GM18520 (cell line): ENCODE results near the gene CEP164.

ENCODE experiments used
- ATAC-seq: cut with Tn5 transposase; IDR thresholded peaks from one replicate; pipeline ENCODE4 v1.9.1; 2021; ENCODE audit not compliant: unreplicated experiment

Gene CEP164

DNA sequence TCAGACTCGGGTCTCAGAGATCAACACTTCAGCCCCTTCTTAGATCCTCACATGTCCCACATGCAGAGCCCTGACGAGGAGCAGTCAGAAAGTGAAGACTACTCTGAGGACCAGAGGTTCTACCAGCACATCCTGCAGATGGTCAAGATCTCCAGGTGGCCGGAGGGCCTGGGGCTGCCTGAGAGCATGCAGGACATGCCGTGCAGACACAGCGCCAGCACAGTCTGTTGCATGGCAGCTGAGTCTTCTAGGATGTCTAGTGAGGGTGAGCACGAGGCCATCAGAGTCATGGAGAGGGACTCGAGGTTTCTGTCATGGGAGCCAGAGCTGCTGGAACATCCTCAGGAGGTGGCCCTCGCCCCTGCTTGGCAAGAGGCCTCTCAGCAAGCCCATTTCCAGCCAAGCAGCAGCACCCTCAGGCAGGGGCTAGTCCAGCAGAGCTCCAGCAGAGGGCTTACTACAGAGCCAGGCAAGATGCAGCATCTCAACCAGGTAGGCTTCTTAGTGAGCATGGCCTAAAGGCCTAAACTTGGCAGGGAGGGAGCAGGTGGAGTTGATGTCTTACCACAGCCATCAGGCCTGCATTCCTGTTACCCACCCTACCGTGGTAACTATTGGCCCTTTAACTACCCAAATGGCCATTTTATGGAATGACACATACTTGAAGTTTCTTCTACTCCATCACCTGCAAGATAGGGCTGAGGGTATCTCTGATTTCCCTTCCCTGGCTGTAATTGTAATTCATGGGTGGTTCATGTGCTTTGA is 28.7 kb downstream of the CEP164 start:
- no peak for ATAC-seq

DNA sequence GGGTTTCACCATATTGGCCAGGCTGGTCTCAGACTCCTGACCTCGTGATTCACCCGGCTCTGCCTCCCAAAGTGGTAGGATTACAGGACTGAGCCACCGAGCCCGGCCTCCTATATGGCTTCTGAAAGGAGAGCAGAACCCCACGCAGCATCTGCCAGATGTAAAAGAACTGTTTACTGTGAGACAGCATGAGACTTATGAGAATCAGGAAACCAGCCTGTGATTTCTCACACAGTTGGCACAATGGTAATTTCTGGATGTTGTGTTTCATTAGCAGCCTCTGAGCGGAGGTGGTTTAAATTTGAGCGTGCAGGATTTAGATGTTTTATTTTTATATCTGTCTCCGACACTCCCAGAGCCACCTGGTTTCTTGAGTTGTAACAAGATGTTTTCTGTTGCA is 33.8 kb downstream of the CEP164 start:
- ATAC-seq, result no peak

DNA sequence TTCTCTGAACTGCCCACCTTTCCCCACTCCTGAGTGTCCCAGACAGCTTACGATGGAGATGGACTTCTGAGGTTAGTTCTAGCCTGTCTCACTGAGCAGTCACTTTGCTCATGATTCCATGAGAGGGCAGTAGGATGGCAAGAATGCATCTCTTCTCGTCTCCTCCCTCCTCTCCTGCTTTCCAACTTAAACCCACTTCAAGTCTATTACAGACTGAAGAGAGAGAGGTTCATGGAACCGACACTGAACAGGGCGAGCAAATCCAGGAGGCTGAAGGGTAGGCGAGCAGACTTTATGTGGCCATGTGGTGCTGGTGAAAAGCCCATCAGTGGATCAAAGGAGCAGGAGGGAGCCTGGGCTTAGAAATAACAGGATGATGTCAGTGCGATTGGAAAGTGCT is 38.6 kb downstream of the CEP164 start:
- ATAC-seq, result no peak

DNA sequence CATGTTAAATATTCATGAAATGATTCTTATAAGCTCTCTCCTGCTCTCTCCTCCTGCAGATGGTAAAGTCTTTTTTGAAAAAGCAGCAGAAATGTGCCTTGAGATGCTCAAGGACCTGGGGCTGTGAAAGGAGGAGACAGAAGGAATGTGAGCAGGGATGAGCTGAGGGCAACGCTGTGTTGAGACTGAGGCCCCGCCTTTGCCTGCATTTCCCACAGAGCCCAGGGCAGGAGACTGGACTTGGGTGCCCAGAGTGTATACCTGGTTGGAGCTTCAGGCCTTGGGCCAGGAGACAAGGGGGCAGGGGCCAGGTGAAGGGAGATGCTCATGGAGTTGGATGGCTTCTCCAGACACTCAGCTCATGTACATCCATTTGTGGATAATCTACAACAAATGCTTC is 39.2 kb downstream of the CEP164 start:
- no peak for ATAC-seq

DNA sequence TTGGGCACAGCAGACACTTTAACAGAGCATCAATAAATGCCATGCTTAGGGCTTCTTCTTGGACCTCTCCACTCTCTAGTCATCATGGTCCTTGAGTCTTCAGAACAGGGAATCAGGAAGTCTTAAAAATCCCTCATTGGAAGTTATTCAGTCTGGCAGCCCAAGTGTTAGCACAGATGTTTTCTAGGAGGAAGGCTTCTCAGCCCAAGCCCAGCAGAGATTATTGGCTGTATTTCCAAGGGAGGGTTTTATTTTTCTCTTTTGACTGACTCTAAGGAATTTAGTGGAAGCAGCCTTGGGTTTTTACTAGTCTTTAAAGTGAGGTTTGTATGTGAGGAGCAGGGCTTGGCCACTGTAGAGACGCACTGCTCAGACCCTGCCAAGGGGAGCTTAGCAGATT is 41.9 kb downstream of the CEP164 start:
- ATAC-seq, result no peak

DNA sequence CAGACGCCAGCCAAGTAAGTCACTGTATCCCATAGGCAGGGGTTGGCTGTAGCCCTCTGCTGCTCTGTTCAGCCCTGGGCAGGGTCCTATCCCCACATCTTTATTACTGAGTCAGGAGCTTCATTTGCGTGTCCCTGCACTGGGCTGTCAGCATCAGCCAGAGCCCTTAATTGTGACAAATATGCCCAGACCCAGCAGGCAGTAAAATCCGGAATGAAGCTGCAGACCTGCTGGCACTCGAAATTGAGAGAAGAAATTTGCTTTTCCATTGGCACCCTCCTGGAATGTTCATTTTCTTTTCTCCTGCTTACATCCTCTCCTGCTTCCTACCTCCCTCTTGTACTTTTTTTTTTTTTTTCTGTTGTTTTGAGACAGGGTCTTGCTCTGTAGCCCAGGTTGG is 43.8 kb downstream of the CEP164 start:
- ATAC-seq, result no peak

DNA sequence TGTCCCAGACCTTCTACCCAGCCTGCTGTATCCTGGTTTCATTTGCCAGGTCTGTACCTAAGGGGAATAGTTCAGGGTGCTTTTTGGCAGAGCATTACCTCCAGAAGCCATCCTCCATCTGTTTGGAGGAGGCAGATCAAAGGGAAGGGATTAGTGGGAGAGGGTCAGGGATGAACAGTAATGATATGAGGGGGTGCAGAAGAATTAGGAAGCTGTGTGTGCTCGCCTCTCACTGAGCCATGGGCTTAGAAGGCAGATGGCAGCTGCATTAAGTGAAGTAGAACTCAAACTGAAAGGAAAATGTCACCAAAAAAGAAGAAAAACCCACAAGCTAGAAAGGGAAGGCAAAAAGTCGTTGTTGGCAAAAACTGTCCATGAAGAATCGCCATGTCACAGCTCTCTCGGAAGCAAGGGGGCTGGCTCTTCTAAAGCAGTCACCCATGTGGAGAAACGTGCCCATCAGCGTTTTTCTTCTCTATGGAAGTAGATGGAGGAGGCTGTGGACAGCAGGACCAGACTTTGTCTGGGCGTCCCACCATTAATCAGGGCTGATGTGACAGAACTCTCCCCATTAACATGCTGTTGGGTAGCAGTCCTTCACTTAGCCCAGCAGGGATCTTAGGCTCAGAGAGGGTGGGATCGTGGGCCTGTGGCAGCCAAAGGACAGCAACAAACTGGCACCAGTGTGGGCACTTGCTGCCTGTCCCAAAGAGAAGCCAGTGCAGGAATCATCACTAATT is 46.8 kb downstream of the CEP164 start:
- ATAC-seq, result no peak

DNA sequence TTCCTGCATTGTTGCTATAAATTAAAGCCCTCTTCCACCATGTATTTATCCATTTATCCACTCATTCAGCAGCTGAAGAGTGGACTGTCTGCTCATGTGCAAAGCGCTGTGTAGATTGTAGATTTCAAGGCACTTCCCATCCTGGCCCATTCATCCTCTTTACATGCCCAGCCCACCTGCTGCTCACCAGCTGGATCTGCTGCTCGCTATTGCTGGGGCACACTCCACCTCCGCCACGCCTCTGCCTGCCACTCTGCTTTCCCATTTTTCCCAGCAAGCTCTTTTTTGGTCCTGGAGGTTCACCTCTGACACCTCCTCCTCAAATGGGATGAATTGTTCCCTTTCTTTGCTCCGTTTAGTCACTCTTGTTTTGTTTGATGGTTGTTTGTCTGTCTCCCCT is 48.3 kb downstream of the CEP164 start:
- no peak for ATAC-seq

DNA sequence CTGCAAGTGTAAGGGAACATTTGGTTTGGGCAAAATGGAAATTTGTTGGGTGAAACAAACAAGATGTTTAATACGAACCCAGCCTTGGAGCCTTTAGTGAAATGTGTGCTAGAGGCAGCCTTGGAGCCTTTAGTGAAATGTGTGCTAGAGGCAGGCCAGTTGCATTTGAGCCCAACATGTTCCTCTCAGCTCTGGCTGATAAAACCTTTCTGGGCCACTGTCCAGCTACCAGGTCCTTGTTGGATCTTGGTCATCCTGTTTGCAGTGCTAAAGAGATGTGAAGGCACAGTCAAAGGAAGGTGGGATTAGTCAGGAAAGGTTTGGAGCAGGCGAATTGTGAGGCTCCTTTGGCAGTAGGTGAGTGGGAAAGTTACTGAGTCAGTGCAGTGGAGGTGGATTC is 48.9 kb downstream of the CEP164 start:
- ATAC-seq, result no peak

DNA sequence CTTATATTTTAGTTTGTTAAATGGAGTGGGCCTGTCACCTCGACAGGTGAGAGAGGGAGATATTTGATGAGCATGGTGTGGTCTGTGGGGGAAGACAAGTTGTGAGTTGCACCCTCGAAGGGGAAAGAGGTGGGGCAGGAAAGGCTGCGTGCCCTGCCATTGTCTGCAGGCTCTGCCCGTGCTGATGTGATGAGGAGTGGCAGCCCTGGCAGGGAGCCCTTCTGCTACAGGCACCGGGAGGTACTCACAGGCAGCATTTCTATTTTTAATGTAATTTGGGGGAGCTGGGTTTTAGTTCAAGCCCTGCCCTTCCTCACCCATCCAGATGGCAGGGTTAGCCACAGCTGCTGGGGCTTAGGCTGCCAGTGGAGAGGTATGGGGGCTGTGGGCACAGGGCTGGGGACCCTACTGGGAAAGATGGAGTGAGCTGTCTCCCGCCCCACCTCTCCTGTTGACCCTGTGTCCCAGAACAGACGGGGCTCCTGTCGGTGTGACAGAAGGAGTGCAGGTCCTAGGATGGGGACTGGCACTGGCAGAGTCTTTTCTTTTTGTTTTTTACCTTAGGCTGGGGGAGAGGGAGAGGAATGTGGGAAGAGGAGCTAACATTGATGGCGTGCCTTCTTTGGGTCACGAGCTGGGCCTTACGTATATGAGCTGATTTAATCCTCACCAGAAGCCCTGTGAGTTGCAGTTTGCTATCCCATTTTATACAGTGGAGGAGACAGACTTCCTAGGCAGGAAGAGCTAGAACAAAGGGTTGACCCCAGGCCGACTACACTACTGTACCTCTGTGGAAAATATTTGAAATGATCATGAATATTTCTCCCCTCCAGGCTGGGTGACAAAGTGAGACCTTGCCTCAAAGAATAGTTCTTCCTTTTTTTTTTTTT is 51.6 kb downstream of the CEP164 start:
- no peak for ATAC-seq

DNA sequence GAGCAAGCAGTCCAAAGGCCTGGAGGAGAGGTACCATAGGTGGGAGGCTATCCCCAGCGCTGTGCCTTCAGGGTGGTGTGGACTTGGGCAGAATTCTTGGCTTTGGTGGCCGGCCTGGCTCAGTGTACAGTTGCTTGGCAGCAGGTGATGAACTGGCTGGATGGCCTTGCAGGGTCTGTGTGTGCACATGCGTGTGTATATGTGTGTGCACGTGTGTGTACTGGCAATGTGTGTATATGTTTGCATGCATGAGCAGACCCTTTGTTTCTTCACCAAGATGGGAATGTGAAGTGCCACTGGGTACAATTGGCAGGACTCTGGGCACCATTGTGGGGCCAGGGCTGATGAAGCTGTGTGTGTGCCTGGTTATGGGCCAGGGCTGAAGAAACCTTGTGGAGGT is 53.0 kb downstream of the CEP164 start:
- no peak for ATAC-seq

DNA sequence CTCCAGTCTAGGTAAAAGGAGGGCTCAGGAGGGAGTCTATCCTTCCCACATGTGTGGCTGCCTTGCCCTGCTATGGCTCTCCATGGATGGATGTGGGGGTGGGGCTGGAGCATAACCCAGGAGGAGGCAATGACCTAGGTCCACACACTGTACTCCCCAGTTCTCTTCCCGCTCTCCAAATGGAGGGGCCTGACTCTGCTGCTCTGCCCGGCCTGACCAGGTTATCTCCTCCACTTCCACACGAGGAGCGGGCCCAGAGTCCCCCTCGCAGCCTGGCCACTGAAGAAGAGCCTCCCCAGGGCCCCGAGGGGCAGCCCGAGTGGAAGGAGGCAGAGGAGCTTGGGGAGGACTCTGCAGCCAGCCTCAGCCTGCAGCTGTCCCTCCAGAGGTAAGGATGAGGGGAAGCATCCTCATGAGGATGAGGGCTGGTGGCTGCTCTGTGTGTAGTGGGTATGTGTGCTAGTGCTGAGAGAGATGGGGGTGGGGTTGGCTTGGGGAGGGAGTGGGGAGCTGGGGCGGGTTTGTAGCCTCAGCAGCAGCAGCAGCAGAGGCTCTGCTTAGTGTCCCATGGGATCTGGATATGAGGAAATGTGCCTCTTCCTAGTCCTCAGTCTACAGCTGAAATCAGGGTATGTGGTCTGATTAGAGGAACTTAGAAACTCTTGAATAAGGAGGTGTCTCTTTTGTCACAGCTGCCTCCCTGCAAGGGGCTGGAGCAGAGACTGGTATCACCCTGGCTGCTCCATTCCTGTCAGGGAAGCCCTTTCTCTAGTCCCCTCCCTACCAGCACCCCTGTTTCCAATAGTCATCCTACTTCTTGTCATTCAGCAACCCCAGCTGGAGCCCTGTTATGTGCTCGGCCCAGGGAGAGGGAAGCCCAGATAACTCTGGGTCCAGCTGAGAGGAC is 54.1 kb downstream of the CEP164 start:
- ATAC-seq, result no peak

DNA sequence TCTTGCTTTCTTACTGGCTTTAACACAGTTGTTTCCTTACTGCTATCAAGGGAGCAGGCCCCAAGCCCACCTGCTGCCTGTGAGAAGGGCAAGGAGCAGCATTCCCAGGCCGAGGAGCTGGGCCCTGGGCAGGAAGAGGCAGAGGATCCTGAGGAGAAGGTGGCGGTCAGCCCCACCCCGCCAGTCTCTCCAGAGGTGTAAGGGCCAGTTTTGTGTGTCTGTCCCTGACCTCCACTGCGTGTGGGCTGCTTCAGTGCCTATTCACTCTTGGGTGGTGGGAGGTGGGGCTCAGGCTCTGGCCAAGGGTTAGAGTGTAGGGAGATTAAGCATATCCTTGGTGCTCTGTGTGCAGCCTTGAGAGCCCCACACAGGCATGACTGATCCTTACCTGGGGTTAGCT is 55.1 kb downstream of the CEP164 start:
- ATAC-seq, result no peak

DNA sequence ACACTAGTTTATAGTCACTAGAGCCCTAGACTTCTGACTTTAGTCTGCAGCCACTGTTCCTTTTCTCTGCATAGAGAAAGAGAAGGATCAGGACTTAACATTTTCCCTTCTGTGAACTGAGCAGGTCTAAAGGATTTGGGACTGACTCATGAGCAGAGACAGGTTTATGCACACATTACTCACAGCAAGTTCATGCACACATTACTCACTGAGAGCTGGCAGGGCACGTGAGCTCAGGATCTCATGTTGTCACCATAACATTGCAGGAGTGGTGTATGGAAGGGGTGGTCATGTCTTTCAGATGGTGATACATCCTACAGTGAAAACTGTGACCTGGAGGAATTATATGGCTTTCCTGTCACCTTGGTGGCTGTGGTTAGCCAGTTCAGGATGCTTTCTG is 56.4 kb downstream of the CEP164 start:
- ATAC-seq, result no peak

DNA sequence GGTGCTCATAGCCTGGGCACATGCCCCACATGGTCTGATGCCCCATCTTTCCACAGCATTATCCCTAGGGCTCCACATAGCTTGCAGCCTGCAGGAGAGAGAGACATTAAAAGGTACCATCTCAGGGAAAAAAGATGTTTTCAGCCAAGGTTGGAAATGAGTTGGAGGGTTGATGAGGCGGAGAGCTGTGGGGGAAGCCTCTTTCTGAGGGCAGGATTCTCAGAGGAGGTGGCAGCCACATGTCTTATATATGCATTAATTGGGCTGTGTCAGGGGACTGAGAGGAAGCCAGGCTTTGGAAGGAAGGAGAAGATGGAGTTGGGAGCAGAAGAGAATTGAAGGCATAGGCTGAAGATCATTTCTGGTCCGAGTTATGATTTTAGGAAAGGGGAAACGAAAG is 57.8 kb downstream of the CEP164 start:
- ATAC-seq, result no peak

DNA sequence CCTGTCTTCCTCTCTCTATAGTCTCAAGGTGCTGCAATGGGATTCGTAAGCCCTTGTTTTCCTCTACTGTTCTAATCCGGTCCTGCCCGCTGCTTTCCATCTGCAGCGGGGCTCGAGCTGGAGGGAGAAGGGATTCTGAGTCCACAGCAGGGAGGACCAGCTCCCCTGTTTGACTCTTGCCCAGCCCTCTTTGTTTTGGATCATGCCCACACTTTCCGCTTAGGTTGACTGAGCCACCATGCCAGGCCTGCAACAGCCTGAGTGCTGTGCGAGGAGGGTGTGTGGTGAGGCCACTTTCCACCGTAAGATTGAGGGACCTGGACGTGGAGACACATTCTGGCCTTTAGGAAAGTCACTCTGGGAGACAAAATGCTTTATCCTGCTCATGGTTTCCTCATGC is 58.3 kb downstream of the CEP164 start:
- ATAC-seq, result no peak

DNA sequence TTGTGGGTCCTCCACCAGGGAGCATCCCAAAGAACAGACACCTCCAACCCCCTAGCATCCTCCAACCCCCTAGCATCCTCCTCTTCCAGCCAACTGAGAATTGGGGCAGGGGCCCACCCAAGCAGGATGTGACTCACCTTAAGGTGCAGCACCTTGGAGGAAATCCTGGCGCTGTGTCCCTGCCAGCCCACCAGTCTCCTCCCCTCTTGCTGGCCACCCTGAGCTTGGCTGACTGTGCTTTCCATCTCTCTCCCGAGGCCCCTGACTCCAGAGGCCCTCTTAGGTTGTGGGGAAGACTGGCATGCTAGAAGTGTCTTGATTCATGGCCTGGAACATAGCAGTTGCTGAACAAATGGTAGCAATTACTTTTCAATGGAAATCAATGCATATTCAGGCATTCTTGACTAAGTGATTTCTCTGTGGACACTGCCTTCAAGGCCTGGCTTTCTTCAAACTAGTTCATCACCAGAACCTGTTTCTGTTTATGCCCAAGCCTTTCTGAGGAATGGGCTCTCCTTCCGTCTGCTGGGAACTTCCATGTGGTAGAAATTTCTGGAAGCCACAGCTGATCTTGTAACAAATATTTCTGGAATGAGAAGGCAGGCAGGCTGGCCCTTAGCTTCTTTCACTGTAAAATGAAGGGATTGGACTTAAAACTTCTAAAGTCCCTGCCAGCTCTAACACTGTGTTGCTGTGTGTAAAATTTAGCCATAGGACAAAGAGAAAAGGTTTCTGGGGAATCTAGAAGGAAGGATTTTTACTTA is 60.5 kb downstream of the CEP164 start:
- no peak for ATAC-seq

DNA sequence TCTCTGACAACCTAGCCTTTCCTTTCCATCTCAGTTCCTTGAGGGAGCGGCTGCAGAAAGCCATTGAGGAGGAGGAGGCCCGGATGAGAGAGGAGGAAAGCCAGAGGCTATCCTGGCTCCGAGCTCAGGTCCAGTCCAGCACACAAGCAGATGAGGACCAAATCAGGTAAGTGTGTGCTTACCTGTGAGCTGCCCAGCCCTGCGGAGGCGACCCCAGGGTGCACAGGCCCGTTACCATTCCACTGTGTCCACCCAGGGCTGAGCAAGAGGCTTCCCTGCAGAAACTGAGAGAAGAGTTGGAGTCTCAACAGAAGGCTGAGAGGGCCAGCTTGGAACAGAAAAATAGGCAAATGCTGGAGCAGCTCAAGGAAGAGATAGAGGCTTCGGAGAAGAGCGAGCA is 63.1 kb downstream of the CEP164 start:
- ATAC-seq, result no peak

DNA sequence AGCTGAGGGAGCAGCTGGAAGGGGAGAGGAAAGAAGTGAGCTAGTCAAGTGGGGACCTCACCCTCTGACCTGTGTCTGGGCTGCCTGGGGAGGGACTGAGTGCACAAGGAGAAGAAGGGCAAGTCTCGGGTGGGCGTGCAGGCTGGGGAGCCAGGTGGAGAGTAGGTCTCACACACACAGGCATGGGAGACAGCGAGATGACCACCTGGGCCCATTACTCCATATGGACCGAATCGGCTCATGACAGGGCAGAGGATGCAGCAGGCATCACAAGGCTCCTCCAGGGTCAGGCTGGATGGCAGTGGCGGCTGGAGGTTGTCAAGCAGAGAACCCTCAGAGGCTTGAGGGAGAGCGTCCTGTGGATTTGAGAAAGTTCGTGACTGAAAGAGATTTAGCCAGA is 63.5 kb downstream of the CEP164 start:
- ATAC-seq, result no peak
